GM23338 (cell line): ENCODE results near the gene CRPPA. TPM values are rescaled to one million over a fixed set of nuclear protein-coding genes. Genes with fewer than 3 reads are reported as not detected.

Experiments used
- ATAC-seq: fragments of 200-7000 bp; cut with Tn5 transposase; 3 replicates; pipeline ENCODE4 v1.9.1; 2020
- DNase-seq: peaks from one replicate; pipeline ENCODE4 v3.0.0-alpha.2; 2015; ENCODE audit warnings: low spot score
- H2AFZ ChIP-seq: fragments of 200-600 bp; sonication (generic); 2 replicates; pipeline ENCODE4 v1.8.0; 2016; ENCODE audit warnings: antibody characterized with exemption, mild to moderate bottlenecking, moderate library complexity
- H3F3A ChIP-seq: fragments of 200-600 bp; sonication (generic); replicated peaks from 2 replicates; pipeline ENCODE4 v1.8.0; 2017; ENCODE audit warnings: antibody characterized with exemption, mixed run types, low read depth
- H3K27ac ChIP-seq: fragments of 200-600 bp; sonication (generic); 2 replicates; pipeline ENCODE4 v1.6.1; 2016; ENCODE audit warnings: low read depth
- H3K27me3 ChIP-seq: fragments of 200-600 bp; sonication (generic); 2 replicates; pipeline ENCODE4 v1.8.0; 2016; ENCODE audit warnings: mild to moderate bottlenecking, mixed run types, moderate library complexity; ENCODE audit not compliant: insufficient read depth
- H3K36me3 ChIP-seq: fragments of 200-600 bp; sonication (generic); 2 replicates; pipeline ENCODE4 v1.8.0; 2016; ENCODE audit warnings: mild to moderate bottlenecking; ENCODE audit not compliant: insufficient read depth
- H3K4me1 ChIP-seq: fragments of 200-600 bp; sonication (generic); 2 replicates; pipeline ENCODE4 v1.8.0; 2016; ENCODE audit warnings: mild to moderate bottlenecking, moderate library complexity; ENCODE audit not compliant: insufficient read depth
- H3K4me2 ChIP-seq: fragments of 200-600 bp; sonication (generic); 2 replicates; pipeline ENCODE4 v1.7.1; 2017; ENCODE audit warnings: mixed run types
- H3K4me3 ChIP-seq: fragments of 200-600 bp; sonication (generic); 2 replicates; pipeline ENCODE4 v1.6.1; 2016; ENCODE audit warnings: mixed run types
- H3K79me2 ChIP-seq: fragments of 200-600 bp; sonication (generic); replicated peaks from 2 replicates; pipeline ENCODE4 v1.8.0; 2017; ENCODE audit warnings: mild to moderate bottlenecking; ENCODE audit not compliant: insufficient read depth
- H3K9me2 ChIP-seq: fragments of 200-600 bp; sonication (generic); 2 replicates; pipeline ENCODE4 v1.8.0; 2017; ENCODE audit not compliant: insufficient read depth
- H4K20me1 ChIP-seq: fragments of 200-600 bp; sonication (generic); replicated peaks from 2 replicates; pipeline ENCODE4 v1.8.0; 2017; ENCODE audit warnings: mild to moderate bottlenecking; ENCODE audit not compliant: insufficient read depth
- H3K27ac Mint-ChIP-seq: 2 replicates; pipeline ENCODE4 v1.8.0; 2020; ENCODE audit warnings: inconsistent platforms, mild to moderate bottlenecking, moderate library complexity, mixed read lengths
- H3K27me3 Mint-ChIP-seq: 3 replicates; pipeline ENCODE4 v1.8.0; 2022; ENCODE audit warnings: low read depth, mild to moderate bottlenecking, moderate library complexity, mixed read lengths, inconsistent platforms; ENCODE audit not compliant: insufficient read depth, poor library complexity
- H3K36me3 Mint-ChIP-seq: 3 replicates; pipeline ENCODE4 v1.8.0; 2021; ENCODE audit warnings: low read depth, mild to moderate bottlenecking, inconsistent platforms, moderate library complexity, mixed read lengths
- H3K4me1 Mint-ChIP-seq: 3 replicates; pipeline ENCODE4 v1.8.0; 2020; ENCODE audit warnings: mild to moderate bottlenecking, inconsistent platforms, mixed read lengths
- H3K4me3 Mint-ChIP-seq: 3 replicates; pipeline ENCODE4 v1.8.0; 2021; ENCODE audit warnings: moderate library complexity, mild to moderate bottlenecking, inconsistent platforms, mixed read lengths
- H3K9me3 Mint-ChIP-seq: 3 replicates; pipeline ENCODE4 v1.8.0; 2020; ENCODE audit warnings: moderate library complexity, mild to moderate bottlenecking, inconsistent platforms, mixed read lengths
- CREB1 ChIP-seq: fragments of 250-450 bp; sonication (Bioruptor Pico); IDR thresholded peaks from 2 replicates; pipeline ENCODE4 v1.5.0; 2020; ENCODE audit warnings: low read depth, mild to moderate bottlenecking, moderate library complexity
- EZH2 ChIP-seq: fragments of 200-600 bp; sonication (generic); IDR thresholded peaks from one replicate; pipeline ENCODE4 v1.8.0; 2017; ENCODE audit warnings: antibody characterized with exemption, mild to moderate bottlenecking, low read depth; ENCODE audit not compliant: unreplicated experiment
- EZH2phosphoT487 ChIP-seq: fragments of 200-600 bp; sonication (generic); IDR thresholded peaks from one replicate; pipeline ENCODE4 v1.8.1; 2018; ENCODE audit warnings: antibody characterized with exemption; ENCODE audit not compliant: unreplicated experiment
- JUNB ChIP-seq: IDR thresholded peaks from one replicate; pipeline ENCODE4 v1.6.1; 2016; ENCODE audit warnings: antibody characterized with exemption; ENCODE audit not compliant: unreplicated experiment
- NANOG ChIP-seq: IDR thresholded peaks from 2 replicates; pipeline ENCODE4 v1.6.1; 2016; ENCODE audit warnings: antibody characterized with exemption, borderline replicate concordance
- POLR2AphosphoS5 ChIP-seq: IDR thresholded peaks from 2 replicates; pipeline ENCODE4 v1.6.1; 2016; ENCODE audit warnings: antibody characterized with exemption, low read depth
- STAT1 ChIP-seq: IDR thresholded peaks from one replicate; pipeline ENCODE4 v1.6.1; 2016; ENCODE audit warnings: antibody characterized with exemption; ENCODE audit not compliant: unreplicated experiment
- ZNF114 ChIP-seq: fragments of 250-450 bp; sonication (Bioruptor Pico); IDR thresholded peaks from 2 replicates; pipeline ENCODE4 v1.5.0; 2020; ENCODE audit warnings: mild to moderate bottlenecking, moderate library complexity
- ZNF331 ChIP-seq: fragments of 250-450 bp; sonication (Bioruptor Pico); IDR thresholded peaks from 2 replicates; pipeline ENCODE4 v1.5.0; 2020; ENCODE audit warnings: low read depth, mild to moderate bottlenecking, moderate library complexity
- polyA plus RNA-seq: library from polyadenylated mRNA; unstranded; fragments of >200 nt; fragmentation: Nextera tagmentation; extraction: Ambion mirVana; gene quantifications from 2 replicates; pipeline ENCODE4 v1.2.1, GENCODE V29; 2016
- total RNA-seq: library from RNA; depleted of rRNA; stranded (reverse); fragments of >200 nt; shearing (Covaris generic); gene quantifications from 2 replicates; pipeline ENCODE4 v1.2.3, GENCODE V29; 2014
- TF ChIP-seq, protein P1 (sequence below): IDR thresholded peaks from one replicate; pipeline ENCODE4 v1.6.1; 2018; ENCODE audit warnings: antibody characterized with exemption; ENCODE audit not compliant: unreplicated experiment
- TF ChIP-seq, protein P2 (sequence below): fragments of 250-450 bp; sonication (Bioruptor Pico); IDR thresholded peaks from 2 replicates; pipeline ENCODE4 v1.5.0; 2020; ENCODE audit warnings: mild to moderate bottlenecking, moderate library complexity
- TF ChIP-seq, protein P3 (sequence below), 2 experiments: fragments of 200-600 bp in 1 of 2; sonication (generic) in 1 of 2; conservative IDR thresholded peaks; 2 replicates each; pipeline versions ENCODE4 v1.5.1 to v1.6.1; 2016 to 2017; ENCODE audit warnings: antibody characterized with exemption in 2 of 2, low read depth in 2 of 2, mild to moderate bottlenecking in 2 of 2, moderate library complexity in 1 of 2
- TF ChIP-seq, protein P4 (sequence below): IDR thresholded peaks from 2 replicates; pipeline ENCODE4 v1.6.1; 2016; ENCODE audit warnings: antibody characterized with exemption

CRPPA gene
- total and polyA plus RNA-seq, 2 experiments from 2014 or later: 0.45 to 0.73 TPM

- Mint-ChIP-seq H3K36me3 (no peaks in the 10 kb centered on the region), H3K27me3 (no peaks in the 10 kb centered on the region)
- no peak for ATAC-seq
These were observed 25.2 kb upstream of the CRPPA start for GRCh38 chr7:16446508-16446907.

More at GRCh38 chr7:16446508-16446907, 25.2 kb upstream of the CRPPA start:
- Mint-ChIP-seq H3K9me3 (no peaks in the 10 kb centered on the region), H3K4me3 (no peak overlapping the region), H3K4me1 (no peaks in the 10 kb centered on the region), H3K27ac (no peak overlapping the region)
- Histone ChIP-seq H3K36me3 (no peaks in the 10 kb centered on the region), H4K20me1 (no peaks in the 10 kb centered on the region), H3F3A (no peaks in the 10 kb centered on the region), H3K79me2 (no peaks in the 10 kb centered on the region), H3K4me3 (no peak overlapping the region), H3K27me3 (no peaks in the 10 kb centered on the region), H3K4me1 (no peaks in the 10 kb centered on the region), H3K27ac (no peak overlapping the region), H3K4me2 (no peak overlapping the region), H3K9me2 (no peaks in the 10 kb centered on the region), H2AFZ (no peak overlapping the region)
- no peak for DNase-seq
- TF ChIP-seq ZNF114 (CRISPR knock-in tag) (no peak), STAT1 (no peak), JUNB (no peak), CREB1 (no peak), POLR2AphosphoS5 (no peak), EZH2 (no peak), NANOG (no peak), EZH2phosphoT487 (no peak), ZNF331 (no peak)
- TF ChIP-seq, protein P1, sequence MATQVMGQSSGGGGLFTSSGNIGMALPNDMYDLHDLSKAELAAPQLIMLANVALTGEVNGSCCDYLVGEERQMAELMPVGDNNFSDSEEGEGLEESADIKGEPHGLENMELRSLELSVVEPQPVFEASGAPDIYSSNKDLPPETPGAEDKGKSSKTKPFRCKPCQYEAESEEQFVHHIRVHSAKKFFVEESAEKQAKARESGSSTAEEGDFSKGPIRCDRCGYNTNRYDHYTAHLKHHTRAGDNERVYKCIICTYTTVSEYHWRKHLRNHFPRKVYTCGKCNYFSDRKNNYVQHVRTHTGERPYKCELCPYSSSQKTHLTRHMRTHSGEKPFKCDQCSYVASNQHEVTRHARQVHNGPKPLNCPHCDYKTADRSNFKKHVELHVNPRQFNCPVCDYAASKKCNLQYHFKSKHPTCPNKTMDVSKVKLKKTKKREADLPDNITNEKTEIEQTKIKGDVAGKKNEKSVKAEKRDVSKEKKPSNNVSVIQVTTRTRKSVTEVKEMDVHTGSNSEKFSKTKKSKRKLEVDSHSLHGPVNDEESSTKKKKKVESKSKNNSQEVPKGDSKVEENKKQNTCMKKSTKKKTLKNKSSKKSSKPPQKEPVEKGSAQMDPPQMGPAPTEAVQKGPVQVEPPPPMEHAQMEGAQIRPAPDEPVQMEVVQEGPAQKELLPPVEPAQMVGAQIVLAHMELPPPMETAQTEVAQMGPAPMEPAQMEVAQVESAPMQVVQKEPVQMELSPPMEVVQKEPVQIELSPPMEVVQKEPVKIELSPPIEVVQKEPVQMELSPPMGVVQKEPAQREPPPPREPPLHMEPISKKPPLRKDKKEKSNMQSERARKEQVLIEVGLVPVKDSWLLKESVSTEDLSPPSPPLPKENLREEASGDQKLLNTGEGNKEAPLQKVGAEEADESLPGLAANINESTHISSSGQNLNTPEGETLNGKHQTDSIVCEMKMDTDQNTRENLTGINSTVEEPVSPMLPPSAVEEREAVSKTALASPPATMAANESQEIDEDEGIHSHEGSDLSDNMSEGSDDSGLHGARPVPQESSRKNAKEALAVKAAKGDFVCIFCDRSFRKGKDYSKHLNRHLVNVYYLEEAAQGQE: no peak
- TF ChIP-seq, protein P2, sequence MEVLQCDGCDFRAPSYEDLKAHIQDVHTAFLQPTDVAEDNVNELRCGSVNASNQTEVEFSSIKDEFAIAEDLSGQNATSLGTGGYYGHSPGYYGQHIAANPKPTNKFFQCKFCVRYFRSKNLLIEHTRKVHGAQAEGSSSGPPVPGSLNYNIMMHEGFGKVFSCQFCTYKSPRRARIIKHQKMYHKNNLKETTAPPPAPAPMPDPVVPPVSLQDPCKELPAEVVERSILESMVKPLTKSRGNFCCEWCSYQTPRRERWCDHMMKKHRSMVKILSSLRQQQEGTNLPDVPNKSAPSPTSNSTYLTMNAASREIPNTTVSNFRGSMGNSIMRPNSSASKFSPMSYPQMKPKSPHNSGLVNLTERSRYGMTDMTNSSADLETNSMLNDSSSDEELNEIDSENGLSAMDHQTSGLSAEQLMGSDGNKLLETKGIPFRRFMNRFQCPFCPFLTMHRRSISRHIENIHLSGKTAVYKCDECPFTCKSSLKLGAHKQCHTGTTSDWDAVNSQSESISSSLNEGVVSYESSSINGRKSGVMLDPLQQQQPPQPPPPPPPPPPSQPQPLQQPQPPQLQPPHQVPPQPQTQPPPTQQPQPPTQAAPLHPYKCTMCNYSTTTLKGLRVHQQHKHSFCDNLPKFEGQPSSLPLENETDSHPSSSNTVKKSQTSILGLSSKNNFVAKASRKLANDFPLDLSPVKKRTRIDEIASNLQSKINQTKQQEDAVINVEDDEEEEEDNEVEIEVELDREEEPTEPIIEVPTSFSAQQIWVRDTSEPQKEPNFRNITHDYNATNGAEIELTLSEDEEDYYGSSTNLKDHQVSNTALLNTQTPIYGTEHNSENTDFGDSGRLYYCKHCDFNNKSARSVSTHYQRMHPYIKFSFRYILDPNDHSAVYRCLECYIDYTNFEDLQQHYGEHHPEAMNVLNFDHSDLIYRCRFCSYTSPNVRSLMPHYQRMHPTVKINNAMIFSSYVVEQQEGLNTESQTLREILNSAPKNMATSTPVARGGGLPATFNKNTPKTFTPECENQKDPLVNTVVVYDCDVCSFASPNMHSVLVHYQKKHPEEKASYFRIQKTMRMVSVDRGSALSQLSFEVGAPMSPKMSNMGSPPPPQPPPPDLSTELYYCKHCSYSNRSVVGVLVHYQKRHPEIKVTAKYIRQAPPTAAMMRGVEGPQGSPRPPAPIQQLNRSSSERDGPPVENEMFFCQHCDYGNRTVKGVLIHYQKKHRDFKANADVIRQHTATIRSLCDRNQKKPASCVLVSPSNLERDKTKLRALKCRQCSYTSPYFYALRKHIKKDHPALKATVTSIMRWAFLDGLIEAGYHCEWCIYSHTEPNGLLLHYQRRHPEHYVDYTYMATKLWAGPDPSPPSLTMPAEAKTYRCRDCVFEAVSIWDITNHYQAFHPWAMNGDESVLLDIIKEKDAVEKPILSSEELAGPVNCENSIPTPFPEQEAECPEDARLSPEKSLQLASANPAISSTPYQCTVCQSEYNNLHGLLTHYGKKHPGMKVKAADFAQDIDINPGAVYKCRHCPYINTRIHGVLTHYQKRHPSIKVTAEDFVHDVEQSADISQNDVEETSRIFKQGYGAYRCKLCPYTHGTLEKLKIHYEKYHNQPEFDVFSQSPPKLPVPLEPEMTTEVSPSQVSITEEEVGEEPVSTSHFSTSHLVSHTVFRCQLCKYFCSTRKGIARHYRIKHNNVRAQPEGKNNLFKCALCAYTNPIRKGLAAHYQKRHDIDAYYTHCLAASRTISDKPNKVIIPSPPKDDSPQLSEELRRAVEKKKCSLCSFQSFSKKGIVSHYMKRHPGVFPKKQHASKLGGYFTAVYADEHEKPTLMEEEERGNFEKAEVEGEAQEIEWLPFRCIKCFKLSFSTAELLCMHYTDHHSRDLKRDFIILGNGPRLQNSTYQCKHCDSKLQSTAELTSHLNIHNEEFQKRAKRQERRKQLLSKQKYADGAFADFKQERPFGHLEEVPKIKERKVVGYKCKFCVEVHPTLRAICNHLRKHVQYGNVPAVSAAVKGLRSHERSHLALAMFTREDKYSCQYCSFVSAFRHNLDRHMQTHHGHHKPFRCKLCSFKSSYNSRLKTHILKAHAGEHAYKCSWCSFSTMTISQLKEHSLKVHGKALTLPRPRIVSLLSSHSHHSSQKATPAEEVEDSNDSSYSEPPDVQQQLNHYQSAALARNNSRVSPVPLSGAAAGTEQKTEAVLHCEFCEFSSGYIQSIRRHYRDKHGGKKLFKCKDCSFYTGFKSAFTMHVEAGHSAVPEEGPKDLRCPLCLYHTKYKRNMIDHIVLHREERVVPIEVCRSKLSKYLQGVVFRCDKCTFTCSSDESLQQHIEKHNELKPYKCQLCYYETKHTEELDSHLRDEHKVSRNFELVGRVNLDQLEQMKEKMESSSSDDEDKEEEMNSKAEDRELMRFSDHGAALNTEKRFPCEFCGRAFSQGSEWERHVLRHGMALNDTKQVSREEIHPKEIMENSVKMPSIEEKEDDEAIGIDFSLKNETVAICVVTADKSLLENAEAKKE: no peak
- TF ChIP-seq, protein P3, sequence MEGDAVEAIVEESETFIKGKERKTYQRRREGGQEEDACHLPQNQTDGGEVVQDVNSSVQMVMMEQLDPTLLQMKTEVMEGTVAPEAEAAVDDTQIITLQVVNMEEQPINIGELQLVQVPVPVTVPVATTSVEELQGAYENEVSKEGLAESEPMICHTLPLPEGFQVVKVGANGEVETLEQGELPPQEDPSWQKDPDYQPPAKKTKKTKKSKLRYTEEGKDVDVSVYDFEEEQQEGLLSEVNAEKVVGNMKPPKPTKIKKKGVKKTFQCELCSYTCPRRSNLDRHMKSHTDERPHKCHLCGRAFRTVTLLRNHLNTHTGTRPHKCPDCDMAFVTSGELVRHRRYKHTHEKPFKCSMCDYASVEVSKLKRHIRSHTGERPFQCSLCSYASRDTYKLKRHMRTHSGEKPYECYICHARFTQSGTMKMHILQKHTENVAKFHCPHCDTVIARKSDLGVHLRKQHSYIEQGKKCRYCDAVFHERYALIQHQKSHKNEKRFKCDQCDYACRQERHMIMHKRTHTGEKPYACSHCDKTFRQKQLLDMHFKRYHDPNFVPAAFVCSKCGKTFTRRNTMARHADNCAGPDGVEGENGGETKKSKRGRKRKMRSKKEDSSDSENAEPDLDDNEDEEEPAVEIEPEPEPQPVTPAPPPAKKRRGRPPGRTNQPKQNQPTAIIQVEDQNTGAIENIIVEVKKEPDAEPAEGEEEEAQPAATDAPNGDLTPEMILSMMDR (conservative IDR thresholded peaks at IDR 0.05; ENCODE audit: low read depth in 2 of 2): no peak
- TF ChIP-seq, protein P4, sequence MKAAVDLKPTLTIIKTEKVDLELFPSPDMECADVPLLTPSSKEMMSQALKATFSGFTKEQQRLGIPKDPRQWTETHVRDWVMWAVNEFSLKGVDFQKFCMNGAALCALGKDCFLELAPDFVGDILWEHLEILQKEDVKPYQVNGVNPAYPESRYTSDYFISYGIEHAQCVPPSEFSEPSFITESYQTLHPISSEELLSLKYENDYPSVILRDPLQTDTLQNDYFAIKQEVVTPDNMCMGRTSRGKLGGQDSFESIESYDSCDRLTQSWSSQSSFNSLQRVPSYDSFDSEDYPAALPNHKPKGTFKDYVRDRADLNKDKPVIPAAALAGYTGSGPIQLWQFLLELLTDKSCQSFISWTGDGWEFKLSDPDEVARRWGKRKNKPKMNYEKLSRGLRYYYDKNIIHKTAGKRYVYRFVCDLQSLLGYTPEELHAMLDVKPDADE: no peak
